ENCODE measurements around the gene APOM.

Gene APOM

GRCh38 chr6:31664790-31665500 is 9.3 kb downstream of the APOM start, which contains the start of gene GPANK1:
Gene GPANK1, minus strand, starts transcription at chr6:31664997. Its CDS starts 519 bp downstream, at chr6:31664478.
- peak within 1 kb of the TSS; percentile 96 for H3K4me3 ChIP-seq (ENCODE audit: low read depth, low read length)
- in situ Hi-C loops (cut with HindIII; ENCODE audit: low sequenced_read_pairs), result no loop called here
- peak; percentile 91 for DNase-seq (ENCODE audit: low read depth, low spot score)
- TF ChIP-seq CTCF (IDR thresholded peaks at IDR 0.05; ENCODE audit: low read depth, low read length), result no peak

- no peak for TF ChIP-seq CTCF (IDR thresholded peaks at IDR 0.05; ENCODE audit: low read depth, low read length)
- peak; percentile 97 for DNase-seq (ENCODE audit: low read depth, low spot score)
- H3K4me3 ChIP-seq (ENCODE audit: low read depth, low read length), result peak within 1 kb of the TSS; percentile 96
- in situ Hi-C loops (cut with HindIII; ENCODE audit: low sequenced_read_pairs), result no loop called here
Observed at GRCh38 chr6:31665501-31666336, 10.0 kb downstream of the APOM start, which contains the start of gene CSNK2B. Gene CSNK2B, plus strand, starts transcription at chr6:31666080. Its CDS starts 752 bp downstream, at chr6:31666832.

GRCh38 chr6:31666337-31666965 is 10.8 kb downstream of the APOM start:
- DNase-seq (ENCODE audit: low read depth, low spot score), result no peak
- no peak for TF ChIP-seq CTCF (IDR thresholded peaks at IDR 0.05; ENCODE audit: low read depth, low read length)
- in situ Hi-C loops (cut with HindIII; ENCODE audit: low sequenced_read_pairs), result no loop called here
- H3K4me3 ChIP-seq (ENCODE audit: low read depth, low read length), result peak overlapping the region; percentile 96

DNA sequence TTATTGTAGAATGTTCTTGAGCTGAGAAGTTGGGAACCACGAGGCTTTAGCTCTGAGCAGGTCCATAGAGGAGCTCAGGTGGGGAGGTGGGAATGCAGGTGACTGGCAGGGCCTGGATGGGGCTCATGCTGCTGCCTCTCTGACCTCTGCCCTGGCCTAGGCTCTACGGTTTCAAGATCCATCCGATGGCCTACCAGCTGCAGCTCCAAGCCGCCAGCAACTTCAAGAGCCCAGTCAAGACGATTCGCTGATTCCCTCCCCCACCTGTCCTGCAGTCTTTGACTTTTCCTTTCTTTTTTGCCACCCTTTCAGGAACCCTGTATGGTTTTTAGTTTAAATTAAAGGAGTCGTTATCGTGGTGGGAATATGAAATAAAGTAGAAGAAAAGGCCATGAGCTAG is 14.0 kb downstream of the APOM start, which contains the start of gene LY6G5B:
LY6G5B (plus strand) TSS at position 301 of the 400 bp plus-strand sequence. CDS start 975 bp downstream, outside the sequence.
- no peak for DNase-seq (ENCODE audit: low read depth, low spot score)
- no peak within 1 kb of the TSS for H3K4me3 ChIP-seq (ENCODE audit: low read depth, low read length)

DNA sequence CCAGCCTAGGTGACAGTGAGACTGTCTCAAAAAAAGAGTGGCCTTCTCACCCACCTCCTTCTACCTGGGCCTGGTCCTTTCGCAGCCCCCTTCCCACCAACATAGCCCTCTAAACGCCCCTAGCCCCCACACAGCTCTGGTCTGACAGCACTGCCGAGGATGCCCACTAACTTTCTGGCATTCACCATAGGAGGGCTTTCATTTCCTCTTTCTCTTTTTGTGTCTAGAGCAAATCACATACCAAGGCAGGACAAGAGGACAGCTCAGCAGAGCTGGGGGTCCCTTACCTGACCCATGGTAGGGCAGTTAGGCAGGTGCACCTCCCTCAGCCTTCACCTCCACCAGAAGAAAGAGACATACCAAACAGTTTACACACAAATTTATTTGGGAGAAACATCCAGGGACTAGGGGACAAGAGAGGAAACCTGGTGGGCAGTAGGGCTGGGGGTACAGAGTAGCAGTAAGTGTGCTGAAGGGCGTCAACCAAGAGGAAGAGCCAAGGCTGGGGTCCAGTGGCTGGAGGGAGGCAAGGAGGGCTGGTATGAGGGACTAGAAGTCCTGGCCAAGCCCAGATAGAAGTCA is 20.7 kb downstream of the APOM start:
- H3K4me3 ChIP-seq (ENCODE audit: low read depth, low read length), result no peak overlapping the region
- in situ Hi-C loops (cut with HindIII; ENCODE audit: low sequenced_read_pairs), result no loop called here
- no peak for DNase-seq (ENCODE audit: low read depth, low spot score)
- TF ChIP-seq CTCF (IDR thresholded peaks at IDR 0.05; ENCODE audit: low read depth, low read length), result no peak

More for the DNA sequence above, 14.0 kb downstream of the APOM start, which contains the start of gene LY6G5B:
- in situ Hi-C loops (cut with HindIII; ENCODE audit: low sequenced_read_pairs), result no loop called here
- TF ChIP-seq CTCF (IDR thresholded peaks at IDR 0.05; ENCODE audit: low read depth, low read length), result no peak

GRCh38 chr6:31676904-31677303 is 21.2 kb downstream of the APOM start:
- TF ChIP-seq CTCF (IDR thresholded peaks at IDR 0.05; ENCODE audit: low read depth, low read length), result no peak
- no peak overlapping the region for H3K4me3 ChIP-seq (ENCODE audit: low read depth, low read length)
- no peak for DNase-seq (ENCODE audit: low read depth, low spot score)
- in situ Hi-C loops (cut with HindIII; ENCODE audit: low sequenced_read_pairs), result no loop called here
